ENCODE measurements around the gene ZNF236. TPM values are rescaled to one million over a fixed set of nuclear protein-coding genes. Genes with fewer than 3 reads are reported as not detected.

Gene ZNF236
- total RNA-seq, 1 experiment from 2014 or later, result 24.8 TPM

DNA sequence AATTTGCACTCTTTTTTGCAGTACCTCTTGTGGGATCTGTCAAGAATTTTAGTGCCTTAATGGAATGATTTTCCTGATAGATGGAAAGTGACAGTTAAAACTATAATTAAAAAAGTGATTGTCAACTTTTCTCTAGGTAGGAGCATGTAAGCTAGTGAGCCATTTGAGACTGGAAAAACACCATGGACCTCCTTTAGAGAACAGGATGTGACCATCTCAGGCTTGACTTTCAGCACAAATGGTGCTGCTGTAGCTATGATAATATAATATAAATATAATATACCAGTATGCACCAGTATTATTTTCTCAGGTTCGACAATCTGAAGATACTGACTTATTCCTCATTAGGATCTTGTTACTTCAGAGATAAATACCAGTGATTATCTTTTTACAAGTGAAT is 27.8 kb downstream of the ZNF236 start:
- no peak for TF ChIP-seq EZH2 (IDR thresholded peaks at IDR 0.05; ENCODE audit: borderline replicate concordance, low read depth, low read length, poor library complexity, severe bottlenecking)
- TF ChIP-seq, protein P1, sequence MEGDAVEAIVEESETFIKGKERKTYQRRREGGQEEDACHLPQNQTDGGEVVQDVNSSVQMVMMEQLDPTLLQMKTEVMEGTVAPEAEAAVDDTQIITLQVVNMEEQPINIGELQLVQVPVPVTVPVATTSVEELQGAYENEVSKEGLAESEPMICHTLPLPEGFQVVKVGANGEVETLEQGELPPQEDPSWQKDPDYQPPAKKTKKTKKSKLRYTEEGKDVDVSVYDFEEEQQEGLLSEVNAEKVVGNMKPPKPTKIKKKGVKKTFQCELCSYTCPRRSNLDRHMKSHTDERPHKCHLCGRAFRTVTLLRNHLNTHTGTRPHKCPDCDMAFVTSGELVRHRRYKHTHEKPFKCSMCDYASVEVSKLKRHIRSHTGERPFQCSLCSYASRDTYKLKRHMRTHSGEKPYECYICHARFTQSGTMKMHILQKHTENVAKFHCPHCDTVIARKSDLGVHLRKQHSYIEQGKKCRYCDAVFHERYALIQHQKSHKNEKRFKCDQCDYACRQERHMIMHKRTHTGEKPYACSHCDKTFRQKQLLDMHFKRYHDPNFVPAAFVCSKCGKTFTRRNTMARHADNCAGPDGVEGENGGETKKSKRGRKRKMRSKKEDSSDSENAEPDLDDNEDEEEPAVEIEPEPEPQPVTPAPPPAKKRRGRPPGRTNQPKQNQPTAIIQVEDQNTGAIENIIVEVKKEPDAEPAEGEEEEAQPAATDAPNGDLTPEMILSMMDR (conservative IDR thresholded peaks at IDR 0.05; ENCODE audit: low read depth, low read length), result no peak
- H3K27me3 ChIP-seq (replicated peaks; ENCODE audit: insufficient read depth, low read depth, low read length, poor library complexity), result no peaks in the 10 kb centered on the region
- no peaks in the 10 kb centered on the region for H3K9me3 ChIP-seq (ENCODE audit: low read depth, low read length, poor library complexity, severe bottlenecking)
- H3K36me3 ChIP-seq (ENCODE audit: insufficient read depth, low read length, poor library complexity, severe bottlenecking), result peaks cover 8% of the 10 kb centered on the region
- no TSS peak for BruUV-seq (replicated peaks)
- CTCF ChIA-PET, result no interaction called here
- no peak overlapping the region for H3K27ac ChIP-seq (ENCODE audit: low read depth, low read length, poor library complexity, severe bottlenecking)
- DNase-seq (ENCODE audit: low spot score), result no peak
- no peak overlapping the region for H3K4me3 ChIP-seq (ENCODE audit: low read depth, low read length, poor library complexity, severe bottlenecking)
- H3K4me1 ChIP-seq (ENCODE audit: insufficient read depth, low read length, poor library complexity, severe bottlenecking), result no peaks in the 10 kb centered on the region
- intact Hi-C loops (cut with micrococcal nuclease; ENCODE audit: unreplicated experiment), result no loop called here
- POLR2A ChIA-PET (ENCODE audit: low non-redundant PET), result no interaction called here

DNA sequence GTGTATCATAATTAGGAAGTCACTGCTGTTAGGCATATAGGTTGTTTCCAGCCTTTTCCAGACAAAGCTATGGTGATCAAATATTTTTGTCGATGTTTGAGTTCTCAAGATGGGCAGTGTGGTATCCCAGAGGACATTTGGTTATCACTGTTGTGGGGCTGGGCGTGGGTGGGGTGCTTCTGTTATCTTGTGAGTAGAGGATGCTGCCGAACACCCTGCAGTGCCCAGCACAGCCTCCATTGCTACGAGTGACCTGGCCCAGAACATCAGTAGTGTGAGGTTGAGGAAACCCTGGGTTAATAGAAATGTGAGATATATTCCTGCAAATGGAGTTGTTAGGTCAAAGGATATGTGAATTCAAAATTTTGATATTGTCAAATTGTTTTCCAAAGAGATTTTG is 33.2 kb downstream of the ZNF236 start:
- intact Hi-C loops (cut with micrococcal nuclease; ENCODE audit: unreplicated experiment), result no loop called here
- H3K4me1 ChIP-seq (ENCODE audit: insufficient read depth, low read length, poor library complexity, severe bottlenecking), result no peaks in the 10 kb centered on the region
- H3K4me3 ChIP-seq (ENCODE audit: low read depth, low read length, poor library complexity, severe bottlenecking), result no peak overlapping the region
- BruUV-seq (replicated peaks), result no TSS peak
- ChIA-PET POLR2A (ENCODE audit: low non-redundant PET) (no interaction called here), CTCF (no interaction called here)
- no peak for TF ChIP-seq EZH2 (IDR thresholded peaks at IDR 0.05; ENCODE audit: borderline replicate concordance, low read depth, low read length, poor library complexity, severe bottlenecking)
- TF ChIP-seq, protein P1 (conservative IDR thresholded peaks at IDR 0.05; ENCODE audit: low read depth, low read length), result no peak
- no peaks in the 10 kb centered on the region for H3K9me3 ChIP-seq (ENCODE audit: low read depth, low read length, poor library complexity, severe bottlenecking)
- no peak overlapping the region for H3K27ac ChIP-seq (ENCODE audit: low read depth, low read length, poor library complexity, severe bottlenecking)
- no peaks in the 10 kb centered on the region for H3K27me3 ChIP-seq (replicated peaks; ENCODE audit: insufficient read depth, low read depth, low read length, poor library complexity)
- H3K36me3 ChIP-seq (ENCODE audit: insufficient read depth, low read length, poor library complexity, severe bottlenecking), result peaks cover 8% of the 10 kb centered on the region
- DNase-seq (ENCODE audit: low spot score), result no peak

DNA sequence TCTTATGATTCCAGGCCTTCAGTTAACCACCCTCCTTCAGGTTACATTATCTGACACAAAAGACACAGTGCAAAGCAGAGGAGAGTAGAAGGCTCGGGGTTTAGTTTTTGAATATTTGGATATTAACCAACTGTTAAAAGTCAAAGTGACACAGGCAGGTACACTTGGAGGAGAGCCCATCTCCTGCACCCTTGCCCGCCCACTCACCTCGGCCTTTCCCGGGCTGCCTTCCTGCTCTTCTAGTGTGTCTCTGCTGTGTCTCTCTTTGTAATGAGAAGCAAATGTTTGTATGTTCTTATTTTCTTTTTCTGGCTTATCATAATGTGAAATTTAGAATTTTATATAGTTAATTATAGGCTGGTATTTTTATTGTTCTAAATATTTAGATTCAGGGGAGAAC is 35.1 kb downstream of the ZNF236 start:
- Histone ChIP-seq H3K4me3 (ENCODE audit: low read depth, low read length, poor library complexity, severe bottlenecking) (no peak overlapping the region), H3K36me3 (ENCODE audit: insufficient read depth, low read length, poor library complexity, severe bottlenecking) (peaks cover 4% of the 10 kb centered on the region), H3K9me3 (ENCODE audit: low read depth, low read length, poor library complexity, severe bottlenecking) (no peaks in the 10 kb centered on the region), H3K4me1 (ENCODE audit: insufficient read depth, low read length, poor library complexity, severe bottlenecking) (no peaks in the 10 kb centered on the region), H3K27me3 (replicated peaks; ENCODE audit: insufficient read depth, low read depth, low read length, poor library complexity) (no peaks in the 10 kb centered on the region), H3K27ac (ENCODE audit: low read depth, low read length, poor library complexity, severe bottlenecking) (no peak overlapping the region)
- TF ChIP-seq EZH2 (IDR thresholded peaks at IDR 0.05; ENCODE audit: borderline replicate concordance, low read depth, low read length, poor library complexity, severe bottlenecking), result no peak
- TF ChIP-seq, protein P1 (conservative IDR thresholded peaks at IDR 0.05; ENCODE audit: low read depth, low read length), result no peak
- ChIA-PET POLR2A (ENCODE audit: low non-redundant PET) (no interaction called here), CTCF (no interaction called here)
- intact Hi-C loops (cut with micrococcal nuclease; ENCODE audit: unreplicated experiment), result no loop called here
- no peak for DNase-seq (ENCODE audit: low spot score)
- no TSS peak for BruUV-seq (replicated peaks)

Data from A673 (cell line).